Rectal smooth muscle tissue (tissue), 1 donor: ENCODE data around the gene BCOR.

Experiments used
- H3K27ac ChIP-seq: one replicate; pipeline ENCODE4 v1.7.0; 2013; ENCODE audit warnings: low read depth, low read length, inconsistent platforms
- H3K27me3 ChIP-seq: one replicate; pipeline ENCODE4 v1.7.0; 2013; ENCODE audit warnings: low read length; ENCODE audit not compliant: control insufficient read depth, insufficient read depth
- H3K36me3 ChIP-seq: one replicate; pipeline ENCODE4 v1.7.0; 2013; ENCODE audit warnings: low read length; ENCODE audit not compliant: control insufficient read depth, insufficient read depth
- H3K4me1 ChIP-seq: one replicate; pipeline ENCODE4 v1.7.0; 2013; ENCODE audit warnings: low read length; ENCODE audit not compliant: control insufficient read depth, insufficient read depth
- H3K4me3 ChIP-seq: one replicate; pipeline ENCODE4 v1.7.0; 2013; ENCODE audit warnings: low read length
- H3K9ac ChIP-seq: one replicate; pipeline ENCODE4 v1.7.0; 2013; ENCODE audit warnings: low read length

BCOR gene

GRCh38 chrX:40097504-40098263 lies at the start of gene BCOR:
Gene BCOR (minus strand): TSS chrX:40097958. CDS start chrX:40077929, 20,029 bp downstream.
- Histone ChIP-seq H3K36me3 (no peaks in the 10 kb centered on the region), H3K27me3 (peaks cover 4% of the 10 kb centered on the region), H3K4me3 (peak within 1 kb of the TSS; percentile 70), H3K9ac (peak within 1 kb of the TSS; percentile 49), H3K27ac (peak within 1 kb of the TSS; percentile 81), H3K4me1 (peaks cover 9% of the 10 kb centered on the region)

- H3K9ac ChIP-seq = no peak overlapping the region
- H3K27ac ChIP-seq = no peak overlapping the region
- H3K4me3 ChIP-seq = peak overlapping the region; percentile 54
- no peaks in the 10 kb centered on the region for H3K4me1 ChIP-seq
- peaks cover 14% of the 10 kb centered on the region for H3K27me3 ChIP-seq
- no peaks in the 10 kb centered on the region for H3K36me3 ChIP-seq
Measured at GRCh38 chrX:40147126-40147952, 49.6 kb upstream of the BCOR start.

GRCh38 chrX:40146262-40147125 lies 48.7 kb upstream of the BCOR start:
- H3K27me3 ChIP-seq = peaks cover 14% of the 10 kb centered on the region
- peaks cover 5% of the 10 kb centered on the region for H3K4me1 ChIP-seq

GRCh38 chrX:40145923-40146261 lies 48.1 kb upstream of the BCOR start:
- Histone ChIP-seq H3K27me3 (peaks cover 11% of the 10 kb centered on the region), H3K27ac (no peak overlapping the region), H3K4me1 (peaks cover 10% of the 10 kb centered on the region), H3K36me3 (no peaks in the 10 kb centered on the region), H3K9ac (peak overlapping the region; percentile 25), H3K4me3 (peak overlapping the region; percentile 54)

More at GRCh38 chrX:40146262-40147125, 48.7 kb upstream of the BCOR start:
- H3K9ac ChIP-seq = no peak overlapping the region
- H3K4me3 ChIP-seq = peak overlapping the region; percentile 54
- no peaks in the 10 kb centered on the region for H3K36me3 ChIP-seq
- no peak overlapping the region for H3K27ac ChIP-seq

GRCh38 chrX:40145001-40145922 lies 47.5 kb upstream of the BCOR start:
- peaks cover 13% of the 10 kb centered on the region for H3K4me1 ChIP-seq
- peaks cover 8% of the 10 kb centered on the region for H3K27me3 ChIP-seq
- peak overlapping the region; percentile 54 for H3K4me3 ChIP-seq
- H3K36me3 ChIP-seq = no peaks in the 10 kb centered on the region
- peak overlapping the region; percentile 25 for H3K9ac ChIP-seq
- no peak overlapping the region for H3K27ac ChIP-seq

GRCh38 chrX:40144576-40144975 lies 46.8 kb upstream of the BCOR start:
- H3K4me3 ChIP-seq = no peak overlapping the region
- peaks cover 8% of the 10 kb centered on the region for H3K27me3 ChIP-seq
- H3K4me1 ChIP-seq = peaks cover 13% of the 10 kb centered on the region
- no peaks in the 10 kb centered on the region for H3K36me3 ChIP-seq
- no peak overlapping the region for H3K9ac ChIP-seq
- H3K27ac ChIP-seq = no peak overlapping the region

- Histone ChIP-seq H3K27ac (no peak overlapping the region), H3K36me3 (no peaks in the 10 kb centered on the region), H3K4me3 (no peak overlapping the region), H3K4me1 (peaks cover 13% of the 10 kb centered on the region), H3K27me3 (peaks cover 5% of the 10 kb centered on the region), H3K9ac (no peak overlapping the region)
Measured at GRCh38 chrX:40143987-40144386, 46.2 kb upstream of the BCOR start.

GRCh38 chrX:40143001-40143400 lies 45.2 kb upstream of the BCOR start:
- H3K4me3 ChIP-seq = no peak overlapping the region
- no peak overlapping the region for H3K9ac ChIP-seq
- no peak overlapping the region for H3K27ac ChIP-seq
- no peaks in the 10 kb centered on the region for H3K36me3 ChIP-seq
- peaks cover 5% of the 10 kb centered on the region for H3K27me3 ChIP-seq
- H3K4me1 ChIP-seq = peaks cover 13% of the 10 kb centered on the region

- H3K9ac ChIP-seq = no peak overlapping the region
- H3K36me3 ChIP-seq = no peaks in the 10 kb centered on the region
- H3K27ac ChIP-seq = no peak overlapping the region
- peaks cover 13% of the 10 kb centered on the region for H3K4me1 ChIP-seq
- peaks cover 5% of the 10 kb centered on the region for H3K27me3 ChIP-seq
- H3K4me3 ChIP-seq = no peak overlapping the region
Measured at GRCh38 chrX:40142417-40142816, 44.7 kb upstream of the BCOR start.

GRCh38 chrX:40140706-40141499 lies 43.1 kb upstream of the BCOR start:
- Histone ChIP-seq H3K4me1 (peaks cover 13% of the 10 kb centered on the region), H3K4me3 (no peak overlapping the region), H3K27me3 (peaks cover 4% of the 10 kb centered on the region), H3K36me3 (no peaks in the 10 kb centered on the region), H3K27ac (peak overlapping the region; percentile 71), H3K9ac (no peak overlapping the region)

- Histone ChIP-seq H3K9ac (no peak overlapping the region), H3K4me1 (no peaks in the 10 kb centered on the region), H3K4me3 (no peak overlapping the region), H3K27me3 (no peaks in the 10 kb centered on the region), H3K27ac (peak overlapping the region; percentile 70), H3K36me3 (no peaks in the 10 kb centered on the region)
Measured at GRCh38 chrX:40132751-40133150, 35.0 kb upstream of the BCOR start.
